HS-27A (cell line): ENCODE data around the gene AKAP10.
"Not testable (repeated sequence)": the region's sequence is repeated elsewhere in the genome, so short reads cannot be mapped to it uniquely, and the experiment has no call there.

Source experiments
- DNase-seq: peaks from one replicate; pipeline ENCODE4 v3.0.0-alpha.2; 2012; ENCODE audit warnings: low read depth, missing footprints

AKAP10 gene

DNA sequence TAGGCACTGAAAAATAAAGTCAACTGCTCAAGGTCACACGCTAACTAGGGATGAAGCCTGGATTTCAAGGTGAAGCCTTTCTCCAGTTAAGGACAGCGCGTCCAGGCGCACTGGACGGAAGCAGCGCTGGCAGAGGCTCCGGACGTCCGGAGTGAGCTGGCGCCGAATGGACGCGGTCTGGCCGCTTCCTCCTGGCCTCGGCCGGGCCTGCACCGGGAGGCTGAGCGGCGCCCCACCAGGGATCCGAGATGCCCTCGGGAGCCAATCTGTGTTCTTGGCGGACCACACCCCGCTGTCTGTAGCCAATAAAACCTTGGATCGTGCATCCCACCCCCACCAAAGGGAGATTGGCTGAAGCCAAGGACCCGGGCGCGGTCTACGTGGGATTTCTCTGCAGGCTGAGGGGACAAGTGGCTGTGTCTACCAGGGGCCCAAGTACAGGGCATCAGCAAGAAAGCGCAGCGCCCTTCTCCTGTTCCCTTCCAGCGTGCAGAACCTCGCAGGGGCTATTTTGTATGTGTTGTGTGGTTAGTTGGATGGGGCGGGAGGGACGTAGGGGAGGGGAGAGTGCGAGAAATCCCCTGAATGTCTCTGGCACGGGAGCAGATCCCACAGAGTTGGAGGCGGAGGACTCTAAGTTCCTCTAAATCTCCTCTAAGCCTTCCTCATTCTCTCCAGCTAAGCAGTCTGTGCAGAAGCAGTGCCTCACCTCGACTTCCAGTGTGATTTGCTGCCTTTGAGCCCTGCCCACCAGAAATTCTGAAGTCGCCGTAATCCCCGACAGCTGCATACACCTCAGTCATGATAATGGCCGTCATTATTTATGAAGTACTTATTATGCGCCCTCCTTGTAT, 2.5 kb upstream of the AKAP10 start:
- no peak for DNase-seq

GRCh38 chr17:19978805-19979211, 1.2 kb upstream of the AKAP10 start:
- DNase-seq: no peak

- DNase-seq: no peak
Observed at GRCh38 chr17:19978209-19978802, 678 bp upstream of the AKAP10 start.

DNA sequence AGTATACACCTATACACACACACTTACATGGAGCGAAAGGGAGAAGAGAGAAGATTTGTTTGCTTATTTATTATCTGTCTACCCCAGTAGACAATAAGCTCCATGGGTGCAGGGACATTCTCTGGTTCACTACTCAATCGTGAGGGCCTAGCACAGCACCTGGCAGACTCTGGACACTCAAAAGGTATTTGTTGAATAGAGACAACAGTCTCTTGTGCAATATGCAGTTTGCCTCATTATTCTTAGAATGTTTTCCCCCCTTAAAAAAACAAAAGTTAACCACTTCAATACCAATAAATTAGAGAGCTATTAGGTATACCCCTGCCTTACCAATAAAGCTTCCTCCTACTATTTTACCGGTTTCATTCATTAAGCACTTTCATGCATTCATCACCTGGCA, 2.0 kb downstream of the AKAP10 start:
- no peak for DNase-seq

DNA sequence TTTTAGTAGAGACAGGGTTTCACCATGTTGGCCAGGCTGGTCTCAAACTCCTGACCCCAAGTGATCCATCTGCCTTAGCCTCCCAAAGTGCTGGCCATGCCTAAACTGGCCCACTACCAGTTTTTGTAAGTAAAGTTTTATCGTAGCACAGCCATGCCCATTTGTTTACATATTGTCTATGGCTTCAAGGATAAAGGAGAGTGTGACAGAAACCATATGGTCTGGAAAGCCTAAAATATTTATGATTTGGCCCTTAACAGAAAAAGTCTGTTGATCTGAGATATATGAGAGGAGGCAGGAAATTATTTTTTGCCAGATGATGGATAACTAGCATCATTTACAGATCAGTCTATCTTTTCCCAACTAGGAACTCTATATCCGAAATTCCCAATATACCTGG, 4.5 kb downstream of the AKAP10 start:
- no peak for DNase-seq

- DNase-seq: not testable (repeated sequence)
Observed at GRCh38 chr17:19962954-19963353, 14.7 kb downstream of the AKAP10 start.

GRCh38 chr17:19958023-19958422, 19.6 kb downstream of the AKAP10 start:
- DNase-seq: peak; percentile 96

- no peak for DNase-seq
Observed at GRCh38 chr17:19955099-19955498, 22.5 kb downstream of the AKAP10 start.

DNA sequence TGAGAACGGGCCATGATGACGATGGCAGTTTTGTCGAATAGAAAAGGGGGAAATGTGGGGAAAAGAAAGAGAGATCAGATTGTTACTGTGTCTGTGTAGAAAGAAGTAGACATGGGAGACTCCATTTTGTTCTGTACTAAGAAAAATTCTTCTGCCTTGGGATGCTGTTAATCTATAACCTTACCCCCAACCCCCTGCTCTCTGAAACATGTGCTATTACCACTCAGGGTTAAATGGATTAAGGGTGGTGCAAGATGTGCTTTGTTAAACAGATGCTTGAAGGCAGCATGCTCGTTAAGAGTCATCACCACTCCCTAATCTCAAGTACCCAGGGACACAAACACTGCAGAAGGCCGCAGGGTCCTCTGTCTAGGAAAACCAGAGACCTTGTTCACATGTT, 26.2 kb downstream of the AKAP10 start:
- not testable (repeated sequence) for DNase-seq

DNA sequence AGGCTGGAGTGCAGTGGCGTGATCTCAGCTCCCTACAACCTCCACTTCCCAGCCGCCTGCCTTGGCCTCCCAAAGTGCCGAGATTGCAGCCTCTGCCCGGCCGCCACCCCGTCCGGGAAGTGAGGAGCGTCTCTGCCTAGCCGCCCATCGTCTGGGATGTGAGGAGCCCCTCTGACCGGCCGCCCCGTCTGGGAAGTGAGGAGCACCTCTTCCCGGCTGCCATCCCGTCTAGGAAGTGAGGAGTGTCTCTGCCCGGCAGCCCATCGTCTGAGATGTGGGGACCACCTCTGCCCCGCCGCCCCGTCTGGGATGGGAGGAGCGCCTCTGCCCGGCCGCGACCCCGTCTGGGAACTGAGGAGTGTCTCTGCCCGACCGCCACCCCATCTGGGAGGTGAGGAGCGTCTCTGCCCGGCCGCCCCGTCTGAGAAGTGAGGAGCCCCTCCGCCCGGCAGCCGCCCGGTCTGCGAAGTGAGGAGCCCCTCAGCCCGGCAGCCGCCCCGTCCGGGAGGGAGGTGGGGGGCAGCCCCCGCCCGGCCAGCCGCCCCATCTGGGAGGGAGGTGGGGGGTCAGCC, 26.9 kb downstream of the AKAP10 start:
- not testable (repeated sequence) for DNase-seq

- no peak for DNase-seq
Observed at GRCh38 chr17:19948116-19948943, 29.3 kb downstream of the AKAP10 start.

DNA sequence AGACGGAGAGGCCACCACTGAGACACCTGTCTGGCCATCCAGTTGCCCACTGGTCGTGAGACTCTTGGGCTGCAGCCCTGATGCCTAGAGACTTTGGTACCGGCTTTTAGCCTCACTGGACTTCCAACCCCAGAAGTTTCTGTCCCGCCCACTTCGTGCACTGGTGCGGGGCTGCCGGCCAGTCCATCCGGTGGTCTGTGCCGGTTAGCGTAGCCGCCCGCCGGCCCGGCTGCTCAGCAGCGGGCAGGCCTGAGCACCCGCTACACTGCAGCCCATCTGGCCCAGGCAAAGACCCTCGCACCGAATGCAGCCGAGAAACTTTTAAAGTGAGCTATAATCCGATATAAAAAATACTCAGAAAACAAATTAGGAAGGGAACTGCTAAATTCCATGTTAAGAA, 30.7 kb downstream of the AKAP10 start:
- DNase-seq: no peak

GRCh38 chr17:19945009-19945626, 32.5 kb downstream of the AKAP10 start:
- no peak for DNase-seq

DNA sequence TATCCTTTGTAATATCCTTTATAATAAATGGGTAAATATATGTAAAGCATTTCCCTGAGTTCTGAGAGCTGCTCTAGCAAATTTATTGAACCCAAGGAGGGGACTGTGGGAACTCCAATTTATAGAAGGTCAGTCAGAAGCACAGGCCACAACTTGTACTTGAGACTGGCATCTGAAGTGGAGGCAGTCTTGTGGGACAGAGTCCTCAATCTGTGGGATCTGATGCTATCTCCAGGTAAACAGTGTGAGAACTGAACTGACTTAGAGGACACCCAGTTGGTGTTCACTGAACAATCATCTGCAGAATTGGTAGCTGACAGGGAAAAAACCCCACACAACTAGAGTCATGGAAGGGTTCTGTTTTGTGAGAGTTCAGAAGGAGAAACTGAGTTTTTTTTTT, 34.0 kb downstream of the AKAP10 start:
- no peak for DNase-seq

- DNase-seq: no peak
Observed at GRCh38 chr17:19943026-19943425, 34.6 kb downstream of the AKAP10 start.

DNA sequence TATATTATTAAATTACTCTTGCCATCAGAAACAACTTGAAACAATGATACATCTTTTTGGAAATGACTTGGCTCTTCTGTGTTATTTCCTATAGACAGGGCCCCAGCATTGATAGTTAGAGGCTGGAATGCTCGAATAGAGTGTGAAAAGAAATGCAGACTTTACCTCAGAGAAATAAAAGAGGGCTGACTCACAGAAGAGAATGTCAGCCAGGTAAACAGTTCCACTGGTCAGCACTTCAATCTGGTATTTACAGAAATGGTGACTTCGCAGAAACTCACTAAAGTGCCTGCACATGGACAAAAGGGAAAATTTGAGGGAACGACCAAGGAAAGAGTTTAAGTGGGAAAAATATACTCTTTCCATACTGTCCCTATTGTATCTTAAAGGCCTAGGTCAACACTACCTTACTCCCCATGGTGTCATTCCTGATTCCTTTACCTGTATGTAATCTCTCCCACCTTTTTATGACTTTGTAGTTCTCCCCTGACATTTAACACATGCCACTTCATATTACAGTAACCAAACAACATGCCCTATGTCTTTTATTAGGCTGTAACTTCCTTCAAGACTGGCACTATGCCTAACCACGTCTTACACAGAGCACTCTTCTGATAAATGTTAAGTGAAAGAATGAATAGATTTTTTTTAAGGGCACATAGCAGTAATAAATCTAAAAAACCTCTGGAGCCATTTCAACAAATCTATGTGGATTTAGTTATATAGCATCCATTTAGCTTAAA, 36.7 kb downstream of the AKAP10 start:
- DNase-seq: no peak

GRCh38 chr17:19939993-19940721, 37.5 kb downstream of the AKAP10 start:
- DNase-seq: no peak

GRCh38 chr17:19938736-19939135, 38.9 kb downstream of the AKAP10 start:
- no peak for DNase-seq

GRCh38 chr17:19937522-19937921, 40.1 kb downstream of the AKAP10 start:
- DNase-seq: no peak

GRCh38 chr17:19935169-19935568, 42.5 kb downstream of the AKAP10 start:
- DNase-seq: no peak

DNA sequence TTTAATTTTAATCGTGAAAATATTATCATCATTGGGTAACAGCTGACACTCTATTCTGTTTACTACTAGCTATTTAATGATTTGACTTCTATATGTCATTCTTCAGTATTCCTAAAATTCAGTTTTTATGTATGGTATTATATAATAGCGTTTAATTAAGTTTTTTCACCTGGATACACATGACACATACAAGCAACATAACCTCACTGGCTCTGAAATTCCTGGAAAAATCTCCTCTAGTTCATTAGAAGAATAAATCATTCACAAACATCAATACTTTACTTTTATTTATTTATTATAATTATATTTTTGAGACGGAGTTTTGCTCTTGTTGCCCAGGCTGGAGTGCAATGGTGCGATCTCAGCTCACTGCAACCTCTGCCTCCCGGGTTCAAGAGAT, 44.0 kb downstream of the AKAP10 start:
- DNase-seq: no peak
